OCI-LY7 (cell line): ENCODE data around the gene ARMH2.

ENCODE experiments used
- CTCF ChIP-seq: fragments of 200-600 bp; sonication (generic); conservative IDR thresholded peaks from 2 replicates; pipeline ENCODE4 v1.5.1; 2014; ENCODE audit warnings: mild to moderate bottlenecking, antibody characterized with exemption, low read length, moderate library complexity, mixed read lengths
- EZH2phosphoT487 ChIP-seq: fragments of 200-600 bp; sonication (generic); IDR thresholded peaks from 2 replicates; pipeline ENCODE4 v1.6.1; 2018; ENCODE audit warnings: low read depth, borderline replicate concordance, mild to moderate bottlenecking, mixed run types, antibody characterized with exemption, low read length, moderate library complexity, mixed read lengths

- TF ChIP-seq CTCF (no peak), EZH2phosphoT487 (no peak)
Measured at GRCh38 chr6:24761851-24762250, 36.9 kb downstream of the ARMH2 start.
